Esophagus squamous epithelium (tissue), 5 donors: Measurements from ENCODE around the gene RPA3. TPM values are rescaled to one million over a fixed set of nuclear protein-coding genes. Genes with fewer than 3 reads are reported as not detected.

Experiments
- DNase-seq: peaks from one replicate; lab custom pipeline; 2025; lab: John Stamatoyannopoulos, UW
- H3K27ac ChIP-seq, 4 donors: fragments of 200-600 bp; sonication (generic); one replicate each; pipeline ENCODE4 v1.5.1; 2016 to 2019; ENCODE audit warnings: mild to moderate bottlenecking in 1 of 4
- H3K27me3 ChIP-seq, 4 donors: fragments of 200-600 bp; sonication (generic); 1 replicate in 3 of 4; 2 replicates in 1 of 4; pipeline versions ENCODE4 v1.5.1 to v1.6.0; 2017 to 2021; ENCODE audit warnings: antibody characterized with exemption in 1 of 4
- H3K36me3 ChIP-seq, 3 donors: fragments of 200-600 bp; sonication (generic); one replicate each; pipeline ENCODE4 v1.5.1; 2016 to 2019
- H3K4me1 ChIP-seq, 3 donors: fragments of 200-600 bp; sonication (generic); one replicate each; pipeline ENCODE4 v1.5.1; 2017 to 2019
- H3K4me3 ChIP-seq, 4 donors: fragments of 200-600 bp; sonication (generic); 1 replicate in 3 of 4; 2 replicates in 1 of 4; pipeline ENCODE4 v1.5.1; 2016 to 2019; ENCODE audit warnings: mild to moderate bottlenecking in 2 of 4, moderate library complexity in 1 of 4
- H3K9me3 ChIP-seq, 3 donors: fragments of 200-600 bp; sonication (generic); one replicate each; pipeline ENCODE4 v1.5.1; 2016 to 2019
- POLR2A ChIP-seq, 4 donors: fragments of 450-650 bp; IDR thresholded peaks; one replicate each; pipeline ENCODE4 v1.6.1; 2017; ENCODE audit warnings: antibody characterized with exemption in 4 of 4, mild to moderate bottlenecking in 4 of 4, moderate library complexity in 3 of 4
- WGBS, 2 donors: methylation state at CpG; one replicate each; pipeline ENCODE4 v1.1.5; 2018; 5-methylcytosine and 5-hydroxymethylcytosine counted together
- intact Hi-C: fragments of 100-400 bp; cut with DNase I; formaldehyde crosslinking; loops from one replicate; pipeline ENCODE4 v1.15.0; 2022
- total RNA-seq, 4 donors: library from RNA; depleted of rRNA; stranded (reverse); fragments of >200 nt; gene quantifications; one replicate each; pipeline ENCODE4 v1.1.0, GENCODE V29; 2016
- TF ChIP-seq, protein P1 (sequence below), 6 experiments: fragments of 450-650 bp in 4 of 6; fragments of 200-600 bp in 2 of 6; sonication (generic) in 2 of 6; IDR thresholded peaks; one replicate each; pipeline ENCODE4 v1.5.1; 2016 to 2019; ENCODE audit warnings: antibody characterized with exemption in 6 of 6, mild to moderate bottlenecking in 4 of 6, moderate library complexity in 4 of 6
- donor health status: DM: yes; HTN: yes; CAD: no.

The RPA3 gene
- total RNA-seq, 4 donors from 2014 or later: 13.0 to 29.3 (median 21.7) TPM

DNA sequence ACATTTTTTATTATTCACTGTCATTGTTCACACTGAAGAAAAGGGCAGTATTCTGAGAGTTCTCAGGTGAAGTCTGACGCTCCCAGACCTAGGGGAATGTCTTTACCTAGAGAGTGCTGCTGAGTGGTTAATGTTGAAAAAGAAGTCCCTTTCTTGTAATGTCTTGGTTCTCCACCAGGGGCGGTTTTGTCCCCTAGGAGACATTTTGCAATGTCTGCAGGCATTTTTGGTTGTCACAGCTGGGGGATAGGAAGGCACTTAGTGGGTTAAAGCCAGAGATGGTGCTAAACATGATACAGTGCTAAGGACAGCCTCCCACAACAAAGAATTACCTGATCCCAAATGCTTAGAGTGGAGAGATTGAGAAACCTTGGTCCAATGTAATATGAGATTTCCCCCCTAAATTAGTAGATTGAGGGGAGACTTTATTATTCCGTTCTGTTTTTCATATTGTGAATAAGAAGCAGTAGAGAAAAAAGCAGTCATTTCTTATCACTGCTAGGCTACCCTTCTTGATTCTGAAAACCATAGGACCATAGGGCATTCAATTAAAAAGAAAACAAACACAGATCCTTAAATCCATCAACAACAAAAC lies 64.7 kb downstream of the RPA3 start:
- DNase-seq: no peak
- no peak for TF ChIP-seq POLR2A (IDR thresholded peaks at IDR 0.05)
- TF ChIP-seq, protein P1, sequence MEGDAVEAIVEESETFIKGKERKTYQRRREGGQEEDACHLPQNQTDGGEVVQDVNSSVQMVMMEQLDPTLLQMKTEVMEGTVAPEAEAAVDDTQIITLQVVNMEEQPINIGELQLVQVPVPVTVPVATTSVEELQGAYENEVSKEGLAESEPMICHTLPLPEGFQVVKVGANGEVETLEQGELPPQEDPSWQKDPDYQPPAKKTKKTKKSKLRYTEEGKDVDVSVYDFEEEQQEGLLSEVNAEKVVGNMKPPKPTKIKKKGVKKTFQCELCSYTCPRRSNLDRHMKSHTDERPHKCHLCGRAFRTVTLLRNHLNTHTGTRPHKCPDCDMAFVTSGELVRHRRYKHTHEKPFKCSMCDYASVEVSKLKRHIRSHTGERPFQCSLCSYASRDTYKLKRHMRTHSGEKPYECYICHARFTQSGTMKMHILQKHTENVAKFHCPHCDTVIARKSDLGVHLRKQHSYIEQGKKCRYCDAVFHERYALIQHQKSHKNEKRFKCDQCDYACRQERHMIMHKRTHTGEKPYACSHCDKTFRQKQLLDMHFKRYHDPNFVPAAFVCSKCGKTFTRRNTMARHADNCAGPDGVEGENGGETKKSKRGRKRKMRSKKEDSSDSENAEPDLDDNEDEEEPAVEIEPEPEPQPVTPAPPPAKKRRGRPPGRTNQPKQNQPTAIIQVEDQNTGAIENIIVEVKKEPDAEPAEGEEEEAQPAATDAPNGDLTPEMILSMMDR (IDR thresholded peaks at IDR 0.05): peak in 4 of 6 experiments; percentile 19 to 47 (median 32)
- Histone ChIP-seq H3K4me1 (peaks cover 0 to 4% (median 0%) of the 10 kb centered on the region in 3 donors), H3K36me3 (no peaks in the 10 kb centered on the region), H3K9me3 (no peaks in the 10 kb centered on the region), H3K27me3 (no peaks in the 10 kb centered on the region), H3K4me3 (no peak overlapping the region), H3K27ac (no peak overlapping the region)
- intact Hi-C loops: no loop called here
- WGBS, 2 donors: 69 to 78% methylated on average over 3 of the region's 3 CpGs

DNA sequence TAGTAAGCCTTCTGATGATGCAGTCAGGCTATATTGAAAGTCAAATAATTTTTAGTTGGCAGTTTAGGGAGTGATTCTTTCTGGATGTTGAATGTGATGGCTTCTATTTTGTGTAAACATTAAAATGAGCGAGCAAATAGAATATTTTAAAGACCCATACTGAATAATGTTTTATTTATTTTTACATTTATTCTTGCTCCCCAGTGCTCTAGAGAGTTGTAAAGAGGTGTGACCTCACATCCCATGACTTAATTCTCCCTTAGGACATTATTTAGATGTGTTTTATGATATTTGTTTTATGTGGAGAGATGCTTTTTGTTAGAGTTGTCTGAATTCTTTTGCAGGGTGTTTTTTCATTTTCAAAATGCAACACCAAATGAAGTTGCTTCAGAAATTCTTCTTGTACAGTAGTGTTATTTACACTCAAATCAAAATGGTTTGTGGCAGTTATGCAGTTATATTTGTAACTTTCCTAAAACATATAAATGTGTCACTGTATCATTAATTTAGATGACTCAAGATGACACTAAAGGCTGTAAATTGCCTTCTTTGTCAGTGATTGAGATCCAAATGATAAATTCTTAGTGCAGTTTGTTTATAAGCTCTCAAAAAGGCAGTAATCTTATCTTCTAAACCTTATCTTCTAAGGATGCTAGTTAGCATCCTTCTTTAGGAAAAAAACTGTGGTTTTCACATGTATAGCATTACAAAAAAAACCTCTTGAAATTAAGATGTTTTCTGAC lies 65.4 kb downstream of the RPA3 start:
- intact Hi-C loops: no loop called here
- H3K4me1 ChIP-seq: peaks cover 0 to 4% (median 0%) of the 10 kb centered on the region in 3 donors
- no peak for DNase-seq

DNA sequence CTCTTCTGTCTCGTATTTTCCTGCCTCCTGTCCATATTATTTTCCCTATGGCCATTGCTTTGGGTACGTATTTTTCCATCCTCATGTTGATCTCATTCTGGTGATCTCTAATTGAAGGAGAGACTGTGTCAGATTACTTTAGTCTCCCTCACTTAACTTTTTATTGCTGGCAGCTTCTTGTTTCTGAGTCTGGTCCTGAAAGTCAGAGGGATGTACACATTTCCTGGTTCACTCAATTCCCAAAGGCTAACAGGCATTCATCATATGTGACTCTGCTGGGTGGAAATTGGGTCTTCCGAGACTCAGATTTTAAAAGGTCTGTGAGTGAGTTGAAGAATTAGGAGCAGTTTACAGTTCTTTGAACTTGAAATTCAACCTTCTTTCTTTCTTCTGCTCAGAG lies 66.9 kb downstream of the RPA3 start:
- H3K27ac ChIP-seq: no peak overlapping the region
- DNase-seq: no peak
- H3K27me3 ChIP-seq: no peaks in the 10 kb centered on the region
- intact Hi-C loops: no loop called here
- H3K4me3 ChIP-seq: no peak overlapping the region
- 61 to 91% methylated on average over 3 of the region's 3 CpGs for WGBS, 2 donors
- peaks cover 0 to 4% (median 0%) of the 10 kb centered on the region in 3 donors for H3K4me1 ChIP-seq
- H3K36me3 ChIP-seq: no peaks in the 10 kb centered on the region
- H3K9me3 ChIP-seq: no peaks in the 10 kb centered on the region
- TF ChIP-seq POLR2A (IDR thresholded peaks at IDR 0.05): no peak
- TF ChIP-seq, protein P1 (IDR thresholded peaks at IDR 0.05): no peak

More for the DNA sequence above, 65.4 kb downstream of the RPA3 start:
- Histone ChIP-seq H3K4me3 (no peak overlapping the region), H3K27me3 (no peaks in the 10 kb centered on the region), H3K27ac (no peak overlapping the region), H3K36me3 (no peaks in the 10 kb centered on the region), H3K9me3 (no peaks in the 10 kb centered on the region)
- no peak for TF ChIP-seq POLR2A (IDR thresholded peaks at IDR 0.05)
- TF ChIP-seq, protein P1 (IDR thresholded peaks at IDR 0.05): no peak
- 75 to 78% methylated on average over 1 of the region's 1 CpG for WGBS, 2 donors

DNA sequence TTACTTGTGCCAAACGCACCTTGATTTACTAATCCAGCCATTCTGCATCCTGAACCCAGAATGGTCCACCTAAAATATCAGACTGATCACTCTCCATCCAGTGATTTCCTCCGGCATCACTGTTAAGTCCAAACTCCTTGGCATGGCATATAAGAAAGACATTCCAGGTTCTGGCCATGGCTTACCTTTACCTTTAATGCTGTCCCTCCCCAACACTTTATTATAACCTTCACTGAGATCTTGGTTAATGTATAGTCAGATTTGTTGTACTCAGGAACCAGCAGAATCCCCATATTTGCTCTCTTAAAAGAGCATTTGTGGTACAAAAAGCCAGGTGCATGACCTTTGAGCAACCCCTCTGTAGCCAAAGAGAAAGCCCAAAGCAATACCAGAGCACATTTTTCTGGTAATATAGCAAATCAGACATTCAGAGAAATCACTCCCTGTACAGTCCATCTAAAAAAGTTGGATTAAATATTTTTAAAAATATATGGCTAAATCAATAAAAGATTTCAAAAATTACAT lies 67.7 kb downstream of the RPA3 start:
- WGBS, 2 donors: 62 to 93% methylated on average over 2 of the region's 2 CpGs
- intact Hi-C loops: no loop called here
- no peak overlapping the region for H3K4me3 ChIP-seq
- no peak overlapping the region for H3K27ac ChIP-seq
- H3K27me3 ChIP-seq: no peaks in the 10 kb centered on the region
- no peak for TF ChIP-seq POLR2A (IDR thresholded peaks at IDR 0.05)
- TF ChIP-seq, protein P1 (IDR thresholded peaks at IDR 0.05): no peak
- H3K36me3 ChIP-seq: no peaks in the 10 kb centered on the region
- peaks cover 0 to 4% (median 0%) of the 10 kb centered on the region in 3 donors for H3K4me1 ChIP-seq
- no peak for DNase-seq
- no peaks in the 10 kb centered on the region for H3K9me3 ChIP-seq

DNA sequence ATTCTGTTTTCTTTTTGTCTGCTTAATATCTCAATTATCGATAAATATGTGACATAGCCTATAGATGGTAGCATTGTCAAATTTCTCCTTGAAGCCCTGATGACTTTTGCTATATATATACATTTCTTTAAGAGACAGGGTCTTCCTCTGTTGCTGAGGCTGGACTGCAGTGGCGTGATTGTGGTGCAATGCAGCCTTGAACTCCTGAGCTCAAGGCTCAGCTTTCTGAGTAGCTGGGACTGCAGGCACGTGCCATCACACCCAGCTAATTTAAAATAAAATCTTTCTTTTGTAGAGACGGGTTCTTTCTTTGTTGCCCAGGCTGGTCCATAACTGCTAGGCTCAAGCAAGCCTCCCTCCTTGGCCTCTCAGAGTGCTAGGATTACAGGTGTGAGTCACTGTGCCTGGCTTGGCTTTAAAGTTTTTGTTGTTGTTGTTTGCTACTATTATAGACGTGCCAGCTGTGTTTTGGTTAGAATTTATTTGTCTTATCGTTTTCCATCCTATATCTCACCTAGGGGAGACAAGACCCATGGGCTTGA lies 70.8 kb downstream of the RPA3 start:
- H3K4me3 ChIP-seq: no peak overlapping the region
- H3K9me3 ChIP-seq: no peaks in the 10 kb centered on the region
- TF ChIP-seq, protein P1 (IDR thresholded peaks at IDR 0.05): no peak
- TF ChIP-seq POLR2A (IDR thresholded peaks at IDR 0.05): no peak
- peaks cover 0 to 6% (median 0%) of the 10 kb centered on the region in 3 donors for H3K4me1 ChIP-seq
- DNase-seq: no peak
- no peaks in the 10 kb centered on the region for H3K27me3 ChIP-seq
- no peak overlapping the region for H3K27ac ChIP-seq
- no peaks in the 10 kb centered on the region for H3K36me3 ChIP-seq
- intact Hi-C loops: no loop called here
- 57 to 83% methylated on average over 5 to 6 of the region's 6 CpGs for WGBS, 2 donors
